Measurements from ENCODE around the gene PLTP. TPM values are rescaled to one million over a fixed set of nuclear protein-coding genes. Genes with fewer than 3 reads are reported as not detected.

PLTP gene
- total RNA-seq, 1 experiment from 2014 or later = 4.7 TPM

- Histone ChIP-seq H3K4me1 (ENCODE audit: control insufficient read depth in 1 of 2, insufficient read depth in 2 of 2, low read length in 2 of 2) (peaks cover 0 to 7% of the 10 kb centered on the region in 2 experiments; a peak in 3 of 4 replicates), H3K27me3 (ENCODE audit: insufficient read depth, low read length) (no peaks in the 10 kb centered on the region), H4K20me1 (ENCODE audit: insufficient read depth) (no peaks in the 10 kb centered on the region), H3K79me2 (ENCODE audit: insufficient read depth, low read length) (0 out of 2 replicates have a peak, but pooled peaks cover 12% of the 10 kb centered on the region), H3K4me3 (replicated peaks in 1 of 2; ENCODE audit: low read depth in 1 of 2, low read length in 2 of 2) (no peak overlapping the region), H3K27ac (ENCODE audit: low read depth, low read length) (no peak overlapping the region), H3K9me2 (ENCODE audit: insufficient read depth) (no peaks in the 10 kb centered on the region), H3K9me3 (ENCODE audit: control insufficient read depth in 1 of 2, insufficient read depth in 1 of 2, low read depth in 1 of 2, low read length in 2 of 2) (no peaks in the 10 kb centered on the region), H2AFZ (ENCODE audit: low read depth, low read length, poor library complexity, severe bottlenecking) (no peak overlapping the region), H3K36me3 (ENCODE audit: control insufficient read depth in 1 of 2, insufficient read depth in 2 of 2, low read length in 2 of 2) (no peaks in the 10 kb centered on the region; a peak in 1 of 4 replicates), H3K4me2 (ENCODE audit: low read length) (no peak overlapping the region), H3K9ac (ENCODE audit: low read length) (no peak overlapping the region)
- no peak for TF ChIP-seq ELF1 (IDR thresholded peaks at IDR 0.05; ENCODE audit: borderline replicate concordance, low read depth)
- no peak for TF ChIP-seq EGR1 (IDR thresholded peaks at IDR 0.05; ENCODE audit: low read depth)
- TF ChIP-seq RAD21 (IDR thresholded peaks at IDR 0.05; ENCODE audit: low read depth) = no peak
- TF ChIP-seq MAX (IDR thresholded peaks at IDR 0.05) = no peak
- TF ChIP-seq EZH2 (IDR thresholded peaks at IDR 0.05) = no peak
- TF ChIP-seq FOSL1 (IDR thresholded peaks at IDR 0.05; ENCODE audit: low read depth) = no peak
- TF ChIP-seq SRF (IDR thresholded peaks at IDR 0.05; ENCODE audit: low read depth) = no peak
- intact Hi-C loops (cut with micrococcal nuclease) = no loop called here
- ChIA-PET POLR2A (interaction anchor here (0.7 kb wide), 1 partner anchor 16 kb away, joined by 4 read pairs; no protein-coding TSS in a partner anchor), RAD21 (ENCODE audit: low non-redundant PET in 1 of 2, low total read pairs in 2 of 2, uncharacterized antibody in 2 of 2, unreplicated experiment in 2 of 2) (interaction anchor here in 1 of 2 experiments (0.5 kb wide), 1 partner anchor 1661 kb away, joined by 3 read pairs; no protein-coding TSS in a partner anchor), CTCF (no interaction called here)
- BruUV-seq (replicated peaks) = no TSS peak
- no peak for ATAC-seq
- no peak for DNase-seq (ENCODE audit: low read depth, low spot score)
Observed at GRCh38 chr20:45852326-45852725, 59.6 kb downstream of the PLTP start.

GRCh38 chr20:45851501-45851900, 60.5 kb downstream of the PLTP start:
- ATAC-seq (no peak), DNase-seq (ENCODE audit: low read depth, low spot score) (no peak)
- intact Hi-C loops (cut with micrococcal nuclease) = no loop called here
- Histone ChIP-seq H3K27ac (ENCODE audit: low read depth, low read length) (no peak overlapping the region), H3K9ac (ENCODE audit: low read length) (no peak overlapping the region), H3K36me3 (ENCODE audit: control insufficient read depth in 1 of 2, insufficient read depth in 2 of 2, low read length in 2 of 2) (peaks cover 0 to 2% of the 10 kb centered on the region in 2 experiments; a peak in 1 of 4 replicates), H4K20me1 (ENCODE audit: insufficient read depth) (no peaks in the 10 kb centered on the region), H3K9me2 (ENCODE audit: insufficient read depth) (no peaks in the 10 kb centered on the region), H3K4me1 (ENCODE audit: control insufficient read depth in 1 of 2, insufficient read depth in 2 of 2, low read length in 2 of 2) (peaks cover 0 to 6% of the 10 kb centered on the region in 2 experiments; a peak in 3 of 4 replicates), H3K79me2 (ENCODE audit: insufficient read depth, low read length) (0 out of 2 replicates have a peak, but pooled peaks cover 7% of the 10 kb centered on the region), H2AFZ (ENCODE audit: low read depth, low read length, poor library complexity, severe bottlenecking) (no peak overlapping the region), H3K4me2 (ENCODE audit: low read length) (no peak overlapping the region), H3K4me3 (replicated peaks in 1 of 2; ENCODE audit: low read depth in 1 of 2, low read length in 2 of 2) (no peak overlapping the region), H3K27me3 (ENCODE audit: insufficient read depth, low read length) (no peaks in the 10 kb centered on the region), H3K9me3 (ENCODE audit: control insufficient read depth in 1 of 2, insufficient read depth in 1 of 2, low read depth in 1 of 2, low read length in 2 of 2) (no peaks in the 10 kb centered on the region)
- BruUV-seq (replicated peaks) = no TSS peak
- ChIA-PET POLR2A (interaction anchor here (0.7 kb wide), 1 partner anchor 17 kb away, joined by 4 read pairs; no protein-coding TSS in a partner anchor), RAD21 (ENCODE audit: low non-redundant PET in 1 of 2, low total read pairs in 2 of 2, uncharacterized antibody in 2 of 2, unreplicated experiment in 2 of 2) (no interaction called here), CTCF (no interaction called here)
- TF ChIP-seq SP1 (IDR thresholded peaks at IDR 0.05; ENCODE audit: low read depth) (no peak), TCF7L2 (IDR thresholded peaks at IDR 0.05; ENCODE audit: borderline replicate concordance, extremely low read depth, insufficient read depth, insufficient read length) (no peak), ZFX (IDR thresholded peaks at IDR 0.05) (no peak), MAX (IDR thresholded peaks at IDR 0.05) (no peak), REST (IDR thresholded peaks at IDR 0.05; ENCODE audit: low read depth) (no peak), ZNF274 (IDR thresholded peaks at IDR 0.05; ENCODE audit: low read depth, low read length) (no peak), FOSL1 (IDR thresholded peaks at IDR 0.05; ENCODE audit: low read depth) (no peak), CTCF (IDR thresholded peaks at IDR 0.05 in 2 of 3, conservative IDR thresholded peaks at IDR 0.05 in 1 of 3; ENCODE audit: borderline replicate concordance in 1 of 3, insufficient read depth in 1 of 3, low read depth in 2 of 3, low read length in 2 of 3) (no peak), SIN3A (IDR thresholded peaks at IDR 0.05; ENCODE audit: low read depth) (no peak), ATF3 (IDR thresholded peaks at IDR 0.05) (no peak)

Data from HCT116 (cell line).